Cardiac fibroblast (primary cell): ENCODE measurements around the gene C19orf53.

ENCODE experiments used
- DNase-seq, 2 donors: peaks; one replicate each; pipeline versions ENCODE4 v3.0.0 to v3.0.0-alpha.2; 2010; ENCODE audit warnings: low read depth in 2 of 2
- H3K4me3 ChIP-seq, 2 donors: replicated peaks in 1 of 2; 1 replicate in 1 of 2; 2 replicates in 1 of 2; pipeline ENCODE4 v1.5.1; 2011; ENCODE audit warnings: low read depth in 2 of 2, low read length in 2 of 2, mild to moderate bottlenecking in 2 of 2, moderate library complexity in 1 of 2
- TF ChIP-seq, protein P1 (sequence below): IDR thresholded peaks from one replicate; pipeline ENCODE4 v1.5.1; 2011; ENCODE audit warnings: low read depth, mild to moderate bottlenecking, low read length, inconsistent platforms

The C19orf53 gene

DNA sequence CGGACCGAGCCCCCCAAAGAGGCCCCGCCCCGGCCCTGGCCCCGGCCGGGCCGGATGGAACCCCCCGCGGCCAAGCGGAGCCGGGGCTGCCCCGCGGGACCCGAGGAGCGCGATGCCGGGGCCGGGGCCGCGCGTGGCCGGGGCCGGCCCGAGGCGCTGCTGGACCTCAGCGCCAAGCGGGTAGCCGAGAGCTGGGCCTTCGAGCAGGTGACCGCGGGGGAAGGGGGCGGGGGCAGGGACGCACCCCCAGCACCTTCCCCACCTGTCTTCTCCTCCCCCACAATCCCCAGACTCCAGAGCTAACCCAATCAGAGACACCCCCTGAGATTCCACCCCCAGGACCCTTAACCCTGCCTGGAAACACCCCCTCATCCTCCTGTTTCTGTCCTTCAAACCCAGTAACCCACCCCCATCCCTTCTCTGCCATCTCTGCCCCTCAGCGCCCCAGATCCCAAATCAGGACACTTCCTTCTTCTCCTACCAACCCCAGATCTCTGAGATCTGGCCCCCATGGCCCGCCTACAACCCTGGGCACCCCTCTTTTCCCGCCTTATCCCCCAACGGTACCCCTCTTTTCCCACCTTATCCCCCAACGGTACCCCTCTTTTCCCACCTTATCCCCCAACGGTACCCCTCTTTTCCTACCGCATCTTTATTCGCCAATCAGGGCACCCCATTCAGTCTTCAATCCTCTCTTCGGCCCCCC, 21.5 kb downstream of the C19orf53 start:
- H3K4me3 ChIP-seq: peak overlapping the region; percentile 63 to 66
- TF ChIP-seq, protein P1, sequence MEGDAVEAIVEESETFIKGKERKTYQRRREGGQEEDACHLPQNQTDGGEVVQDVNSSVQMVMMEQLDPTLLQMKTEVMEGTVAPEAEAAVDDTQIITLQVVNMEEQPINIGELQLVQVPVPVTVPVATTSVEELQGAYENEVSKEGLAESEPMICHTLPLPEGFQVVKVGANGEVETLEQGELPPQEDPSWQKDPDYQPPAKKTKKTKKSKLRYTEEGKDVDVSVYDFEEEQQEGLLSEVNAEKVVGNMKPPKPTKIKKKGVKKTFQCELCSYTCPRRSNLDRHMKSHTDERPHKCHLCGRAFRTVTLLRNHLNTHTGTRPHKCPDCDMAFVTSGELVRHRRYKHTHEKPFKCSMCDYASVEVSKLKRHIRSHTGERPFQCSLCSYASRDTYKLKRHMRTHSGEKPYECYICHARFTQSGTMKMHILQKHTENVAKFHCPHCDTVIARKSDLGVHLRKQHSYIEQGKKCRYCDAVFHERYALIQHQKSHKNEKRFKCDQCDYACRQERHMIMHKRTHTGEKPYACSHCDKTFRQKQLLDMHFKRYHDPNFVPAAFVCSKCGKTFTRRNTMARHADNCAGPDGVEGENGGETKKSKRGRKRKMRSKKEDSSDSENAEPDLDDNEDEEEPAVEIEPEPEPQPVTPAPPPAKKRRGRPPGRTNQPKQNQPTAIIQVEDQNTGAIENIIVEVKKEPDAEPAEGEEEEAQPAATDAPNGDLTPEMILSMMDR: no peak
- DNase-seq: peak in 1 of 2 donors; percentile 20

DNA sequence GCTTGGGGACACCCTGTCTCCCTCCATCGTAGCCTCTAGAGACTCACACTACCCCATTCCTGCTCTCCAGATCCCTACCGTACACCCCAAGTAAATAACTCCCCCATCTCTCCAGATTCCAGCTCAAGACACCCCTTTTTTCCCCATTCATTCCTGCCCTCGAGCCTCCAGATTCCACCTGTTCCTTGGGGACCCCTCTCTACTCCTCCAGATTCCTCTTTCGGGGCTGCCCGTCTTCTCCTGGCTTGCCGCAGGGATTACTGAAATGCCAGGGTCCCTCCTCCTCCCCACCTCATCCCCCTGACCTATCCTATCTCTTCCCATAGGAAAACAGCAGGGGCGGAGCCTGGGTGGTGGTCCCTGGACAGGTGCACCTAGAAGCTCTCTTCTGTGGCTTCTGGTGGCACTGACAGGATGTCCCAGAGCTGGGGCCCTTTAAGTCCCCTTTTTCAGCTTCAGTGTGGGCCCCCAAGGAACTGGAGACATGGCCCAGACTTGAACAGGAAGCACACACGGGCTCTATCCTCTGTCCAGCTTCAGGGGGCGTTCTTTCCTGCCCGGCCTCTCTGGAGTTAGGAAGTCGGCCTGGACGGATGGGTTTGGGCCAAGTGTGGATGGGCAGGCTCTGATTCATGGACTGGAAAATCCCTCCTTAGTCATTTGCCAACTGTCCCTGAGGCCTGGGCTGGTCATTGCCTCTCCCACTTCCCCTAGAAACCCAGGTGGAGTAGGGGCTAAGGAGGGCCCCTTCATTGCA, 22.2 kb downstream of the C19orf53 start:
- TF ChIP-seq, protein P1: peak; percentile 35
- DNase-seq: peak; percentile 95 to 97
- peak overlapping the region; percentile 63 to 66 for H3K4me3 ChIP-seq

DNA sequence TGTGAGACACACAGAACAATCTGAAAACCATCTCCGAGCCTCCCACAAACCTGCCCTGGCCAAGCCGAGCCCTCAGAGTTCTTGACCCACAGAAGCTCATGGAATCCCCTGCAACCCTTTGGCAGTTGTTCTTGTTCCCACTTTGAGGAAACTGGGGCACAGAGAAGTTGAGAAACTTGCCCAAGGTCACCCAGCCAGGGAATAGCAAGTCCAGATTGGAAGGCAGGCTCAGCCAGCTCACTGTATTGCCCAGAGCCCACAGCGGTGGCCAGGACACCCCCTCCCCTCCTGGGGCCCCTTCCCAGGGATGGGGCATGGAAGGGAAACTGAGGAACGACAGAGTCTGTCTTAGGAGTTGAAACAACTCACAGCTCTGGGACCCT, 22.8 kb downstream of the C19orf53 start:
- DNase-seq: no peak
- TF ChIP-seq, protein P1: no peak
- H3K4me3 ChIP-seq: peak overlapping the region; percentile 63 to 66

GRCh38 chr19:13797870-13798269, 23.6 kb downstream of the C19orf53 start:
- DNase-seq: peak; percentile 91 to 94
- no peak overlapping the region for H3K4me3 ChIP-seq
- TF ChIP-seq, protein P1: no peak

DNA sequence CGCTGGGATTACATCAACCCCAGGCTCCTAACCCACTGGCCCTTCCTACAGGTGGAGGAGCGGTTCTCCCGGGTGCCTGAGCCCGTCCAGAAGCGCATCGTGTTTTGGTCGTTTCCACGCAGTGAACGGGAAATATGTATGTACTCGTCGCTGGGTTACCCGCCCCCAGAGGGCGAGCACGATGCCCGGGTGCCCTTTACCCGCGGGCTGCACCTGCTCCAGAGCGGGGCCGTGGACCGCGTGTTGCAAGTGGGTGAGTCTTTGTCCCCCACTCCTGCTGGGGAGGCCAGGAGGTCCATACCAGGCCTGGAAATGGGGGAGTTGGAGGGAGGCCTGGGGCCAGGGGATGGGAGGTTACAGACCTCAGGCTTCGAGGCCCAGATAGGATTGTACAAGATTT, 25.4 kb downstream of the C19orf53 start:
- no peak overlapping the region for H3K4me3 ChIP-seq
- TF ChIP-seq, protein P1: no peak
- DNase-seq: no peak

DNA sequence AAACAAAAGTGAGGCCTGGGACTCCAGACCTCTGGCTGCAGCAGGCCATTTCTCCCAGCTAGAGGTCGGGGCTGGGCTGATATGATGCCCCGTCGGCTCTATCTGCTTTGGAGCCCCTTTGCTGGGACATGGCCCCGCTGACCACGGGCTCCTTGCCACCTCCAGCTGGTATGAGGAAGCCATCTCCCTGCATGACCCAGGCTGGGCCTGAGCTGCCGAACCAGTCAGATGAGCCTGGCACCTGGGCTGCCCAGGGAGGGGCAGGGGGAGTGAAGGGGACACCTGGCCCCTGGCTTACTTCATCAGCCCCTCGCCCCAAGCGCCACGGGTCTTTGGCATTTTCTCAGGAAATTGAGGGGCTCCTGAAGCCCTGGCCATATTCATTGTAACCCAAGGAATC, 28.8 kb downstream of the C19orf53 start:
- H3K4me3 ChIP-seq: no peak overlapping the region
- TF ChIP-seq, protein P1: no peak
- DNase-seq: no peak
